SK-N-DZ (cell line): ENCODE data around the gene GUCA2B. TPM values are rescaled to one million over a fixed set of nuclear protein-coding genes. Genes with fewer than 3 reads are reported as not detected.

Experiments
- DNase-seq: peaks from one replicate; pipeline ENCODE4 v3.0.0-alpha.2; 2015; ENCODE audit warnings: low spot score
- polyA plus RNA-seq, 2 experiments: library from polyadenylated mRNA; depleted of rRNA; stranded (reverse); fragments of >200 nt; gene quantifications; 2 replicates each; pipeline ENCODE4 v1.2.3, GENCODE V29; 2014

GUCA2B gene
- polyA plus RNA-seq (2014; cell fraction: cytosol; rRNA removed), result not detected in 2 replicates
- polyA plus RNA-seq (2014; cell fraction: nucleus; rRNA removed), result not detected in 2 replicates

DNA sequence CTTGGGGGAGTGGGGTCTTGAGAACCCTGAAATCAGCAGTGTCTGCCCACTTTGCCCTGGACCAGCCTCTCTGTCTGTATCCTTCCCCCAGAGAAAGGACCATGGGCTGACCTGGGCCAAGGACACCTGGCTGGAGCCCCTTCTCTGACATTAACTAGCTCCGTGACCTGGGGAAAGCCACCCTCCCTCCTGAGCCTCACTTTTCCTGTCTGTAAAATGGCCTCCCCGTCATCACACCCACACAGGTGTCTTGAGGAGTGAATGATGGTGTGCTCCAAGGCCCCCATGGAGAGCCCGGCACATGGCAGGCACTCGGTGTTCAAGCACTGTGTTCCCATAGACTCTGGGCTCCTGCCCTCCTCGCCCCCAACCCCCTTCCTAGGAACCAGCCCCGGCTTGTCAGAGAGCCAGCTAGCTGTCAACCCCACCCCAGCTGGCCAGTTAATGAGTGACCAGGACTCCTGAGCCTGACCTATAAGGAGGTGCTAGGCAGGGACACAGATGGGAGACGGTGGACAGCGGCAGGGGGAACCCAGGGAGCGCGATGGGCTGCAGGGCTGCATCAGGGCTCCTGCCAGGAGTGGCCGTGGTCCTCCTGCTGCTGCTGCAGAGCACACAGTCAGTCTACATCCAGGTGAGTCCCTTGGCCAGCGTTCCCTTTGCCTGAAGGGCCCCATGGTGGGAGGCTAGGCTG, at the start of gene GUCA2B:
Gene GUCA2B (plus strand): TSS at position 504 of the 694 bp plus-strand sequence. CDS start 41 bp downstream, at position 545.
- DNase-seq, result no peak

DNA sequence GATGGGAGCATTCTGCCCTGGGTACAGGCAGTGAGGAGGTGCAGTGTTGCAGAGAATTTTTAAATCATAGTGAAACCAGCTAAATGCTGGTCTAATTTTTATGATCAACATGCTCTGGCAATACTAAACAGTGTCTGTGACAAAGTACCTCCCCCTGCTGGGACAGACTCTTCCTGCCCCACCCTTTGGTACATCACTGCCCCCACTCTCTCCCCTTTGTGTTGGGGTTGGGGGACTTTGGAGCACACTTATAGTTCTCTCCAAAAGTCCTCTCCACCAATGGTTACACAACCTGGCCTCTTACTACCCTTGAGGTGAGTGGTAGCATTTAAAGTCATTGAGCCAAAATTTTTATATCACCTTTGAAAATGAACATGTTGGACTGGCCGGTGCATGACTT, 48.2 kb upstream of the GUCA2B start:
- no peak for DNase-seq

DNA sequence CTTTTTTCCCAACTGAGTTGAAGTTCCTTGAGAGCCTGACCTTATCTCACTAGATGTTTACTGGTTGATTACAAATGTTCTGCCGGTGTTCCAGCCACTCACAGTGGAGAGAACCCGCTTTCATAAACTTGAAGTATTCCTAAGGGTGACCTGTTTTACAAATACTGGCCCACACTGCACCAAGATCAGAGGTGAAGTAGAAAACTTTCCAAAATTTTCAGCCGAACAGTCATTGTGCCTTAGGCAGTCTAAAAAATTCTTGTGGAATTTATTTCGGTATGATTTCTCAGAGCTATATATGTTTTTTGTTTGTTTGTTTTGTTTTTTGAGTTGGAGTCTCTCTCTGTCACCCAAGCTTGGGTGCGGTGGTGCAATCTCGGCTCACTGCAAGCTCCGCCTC, 44.9 kb upstream of the GUCA2B start:
- no peak for DNase-seq

DNA sequence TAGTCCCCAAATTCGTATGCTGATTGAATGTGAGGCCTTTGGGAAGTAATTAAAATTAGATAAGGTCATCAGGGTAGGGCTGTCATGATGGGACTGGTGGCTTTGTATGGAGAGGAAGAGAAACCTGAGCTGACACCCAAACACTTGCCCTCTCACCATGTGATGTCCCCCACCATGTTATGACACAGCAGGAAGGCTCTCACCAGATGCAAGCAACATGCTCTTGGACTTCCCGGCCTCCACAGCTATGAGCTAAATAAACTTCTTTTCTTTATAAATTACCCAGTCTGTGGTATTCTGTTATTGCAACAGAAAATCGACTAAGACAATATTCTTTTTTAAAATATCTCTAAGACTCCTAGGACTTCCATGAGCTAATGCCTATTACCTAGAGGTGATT, 43.6 kb upstream of the GUCA2B start:
- DNase-seq, result no peak

DNA sequence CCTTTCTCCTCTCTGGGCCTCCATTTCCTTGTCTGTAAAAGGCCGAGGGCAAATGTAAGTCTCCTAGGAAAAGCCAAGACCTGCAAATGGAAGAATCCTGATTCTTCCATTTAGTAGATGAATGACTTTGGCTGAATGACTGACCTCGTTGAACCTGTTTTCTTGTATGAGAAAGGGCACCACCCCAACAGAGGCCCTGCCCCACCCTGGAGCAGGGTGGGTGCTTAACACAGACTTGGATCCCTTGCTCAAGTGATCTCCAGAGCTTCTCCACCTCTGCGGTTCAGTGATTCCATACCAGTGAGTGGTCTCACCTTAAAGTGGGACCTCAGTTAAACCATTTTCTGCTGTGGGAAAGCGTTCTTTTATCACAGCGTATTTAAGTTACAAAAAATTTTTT, 39.0 kb upstream of the GUCA2B start:
- no peak for DNase-seq

DNA sequence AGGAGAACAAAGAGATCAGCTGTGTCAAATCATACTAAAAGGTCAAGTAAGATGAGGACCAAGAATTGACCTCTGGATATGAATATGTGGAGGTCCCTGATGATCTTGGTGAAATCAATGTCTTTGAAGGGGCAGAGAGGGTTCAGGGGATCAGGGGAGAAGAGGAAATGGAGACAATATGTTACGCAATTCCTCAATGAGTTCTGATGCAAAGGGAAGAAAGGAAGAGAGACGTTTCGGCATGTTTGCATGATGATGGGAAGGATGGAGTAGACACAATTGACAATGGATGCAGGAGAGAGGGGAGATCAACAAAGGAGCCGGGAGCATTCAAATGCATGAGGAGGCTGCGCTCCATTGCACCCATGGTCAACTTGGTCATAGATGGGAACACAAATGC, 36.0 kb upstream of the GUCA2B start:
- no peak for DNase-seq

DNA sequence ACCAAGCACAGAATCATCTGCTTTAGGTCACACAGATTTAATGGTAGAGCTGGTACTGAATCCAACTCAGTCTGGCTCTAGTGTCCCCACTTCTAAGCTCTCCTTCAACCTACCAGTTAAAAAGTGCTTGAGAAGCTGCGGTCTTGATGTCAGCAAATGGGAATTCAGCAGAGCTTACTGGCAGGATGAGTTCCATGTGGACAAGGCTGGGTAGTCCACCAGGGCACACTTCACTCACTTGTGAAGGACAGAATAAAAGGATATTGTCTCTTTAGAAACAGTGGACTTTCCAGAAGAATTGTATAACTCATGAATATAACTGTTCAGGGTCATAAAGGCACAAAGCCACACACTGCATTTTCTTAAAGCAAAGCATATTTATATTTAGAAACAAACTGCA, 35.1 kb upstream of the GUCA2B start:
- DNase-seq, result no peak

DNA sequence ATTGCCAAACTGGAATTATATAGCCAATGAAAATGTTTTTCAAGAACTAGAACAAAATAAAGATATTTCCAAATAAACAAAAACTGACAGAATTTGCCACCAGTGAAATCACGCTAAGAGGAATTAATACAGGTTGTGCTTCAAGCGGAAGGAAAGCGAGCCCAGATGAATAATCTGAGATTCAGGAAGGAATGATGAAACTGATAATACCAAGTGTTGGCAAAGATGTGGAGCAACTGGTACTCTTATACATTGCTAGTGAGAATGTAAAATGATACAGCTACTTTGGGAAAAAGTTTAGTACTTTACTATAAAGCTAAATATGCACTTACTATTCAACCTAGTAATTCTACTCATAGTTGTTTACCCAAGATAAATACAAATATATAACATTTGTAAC, 30.8 kb upstream of the GUCA2B start:
- no peak for DNase-seq

DNA sequence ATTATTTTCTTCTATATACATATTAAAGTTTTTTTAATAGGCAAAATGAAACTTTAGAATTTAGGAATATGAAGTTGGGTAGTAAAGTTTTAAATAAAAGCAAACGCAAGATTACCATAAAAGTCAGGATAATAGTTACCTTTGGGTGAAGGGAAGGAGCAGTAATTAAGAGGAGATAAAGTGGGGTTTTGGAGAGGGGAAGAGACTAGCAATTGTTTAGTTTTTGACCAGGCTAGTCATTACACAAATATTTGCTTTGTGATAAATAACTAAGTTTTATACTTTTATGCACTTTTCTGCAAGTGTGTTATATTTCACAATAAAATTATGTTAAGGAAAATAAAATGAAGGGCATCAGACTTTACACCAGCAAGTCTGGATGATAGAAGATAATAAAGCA, 27.7 kb upstream of the GUCA2B start:
- no peak for DNase-seq

DNA sequence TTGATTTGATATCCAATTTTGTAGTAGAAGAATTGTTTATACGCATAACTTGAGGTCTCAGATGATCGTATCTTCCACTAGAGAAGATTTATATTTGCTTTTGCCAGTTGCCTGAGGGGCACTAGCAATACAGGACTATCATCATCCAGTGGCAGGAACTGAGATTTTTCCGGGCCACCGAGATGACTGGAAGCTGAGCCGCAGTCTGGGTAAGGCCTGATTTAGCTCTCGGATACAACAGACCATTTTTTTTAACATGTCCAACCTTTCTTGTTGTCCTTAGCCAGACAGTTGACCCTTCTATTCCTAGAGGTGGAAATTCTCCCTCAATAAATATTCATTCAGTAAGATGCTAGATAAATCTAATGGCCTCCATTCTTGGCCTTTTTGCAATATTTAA, 25.4 kb upstream of the GUCA2B start:
- no peak for DNase-seq

DNA sequence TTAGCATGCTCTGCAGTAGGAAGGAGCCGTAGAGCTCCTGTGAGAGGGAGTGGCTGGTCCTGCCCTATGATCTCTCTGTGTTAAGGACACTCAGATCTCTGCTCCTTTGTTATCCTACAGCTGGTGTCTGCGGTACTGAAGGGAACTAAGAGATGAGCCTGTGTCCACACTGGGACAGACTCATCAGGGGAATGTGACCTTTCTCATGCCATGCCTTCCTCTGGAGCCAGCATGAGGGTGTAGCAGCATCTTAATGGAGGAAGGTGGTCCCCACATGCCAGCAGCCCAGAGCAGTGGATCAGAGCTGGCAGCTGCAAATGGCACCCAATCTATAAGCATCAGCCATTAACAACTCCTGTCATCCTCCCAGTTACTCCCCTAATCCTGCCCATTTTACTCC, 24.7 kb upstream of the GUCA2B start:
- DNase-seq, result no peak

DNA sequence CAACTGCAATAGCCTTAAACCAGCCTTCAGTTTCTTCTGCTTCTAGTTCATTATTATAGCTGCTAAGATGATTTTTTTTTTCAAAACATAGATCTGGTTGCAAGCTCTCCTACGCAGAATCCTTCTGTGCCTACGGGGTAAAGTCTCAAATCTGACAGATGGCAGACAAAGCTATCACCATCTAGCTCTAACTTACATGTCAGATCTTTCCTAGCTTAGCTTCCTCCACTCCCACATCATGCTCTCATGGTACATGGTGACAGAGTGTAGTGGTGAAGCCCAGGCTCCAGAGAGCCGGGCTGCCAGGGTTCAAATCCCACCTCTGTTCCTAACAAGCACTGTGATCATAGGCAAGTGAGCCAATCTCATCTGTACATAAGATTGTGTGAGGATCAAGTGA, 24.2 kb upstream of the GUCA2B start:
- no peak for DNase-seq

DNA sequence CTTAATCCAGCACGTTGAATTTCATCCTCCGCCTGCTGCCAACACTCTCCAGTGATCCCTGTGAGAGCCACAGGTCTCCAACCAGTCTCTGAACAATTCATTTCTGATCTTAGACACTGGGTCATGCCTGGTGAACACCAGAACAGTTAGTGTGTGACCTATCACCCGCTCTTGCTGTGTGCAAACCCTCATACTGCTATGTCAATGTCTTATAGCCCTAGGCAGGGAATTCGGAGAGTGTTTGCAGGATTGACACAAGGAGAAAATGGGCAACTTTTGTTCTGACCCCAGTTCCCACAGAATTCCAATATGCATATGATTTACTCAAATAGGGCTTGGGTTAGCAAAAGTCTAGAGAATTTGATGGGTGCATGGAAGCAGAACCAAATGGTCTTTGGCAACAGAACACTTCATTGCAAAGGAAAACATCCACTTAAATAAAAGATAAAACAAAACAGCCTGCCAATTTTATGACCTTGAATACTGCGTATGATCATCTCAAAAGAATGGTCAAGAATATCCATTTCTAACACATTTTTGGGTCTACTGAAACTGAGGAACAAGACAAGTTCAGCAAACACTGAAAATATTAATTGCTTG, 23.0 kb upstream of the GUCA2B start:
- DNase-seq, result no peak

DNA sequence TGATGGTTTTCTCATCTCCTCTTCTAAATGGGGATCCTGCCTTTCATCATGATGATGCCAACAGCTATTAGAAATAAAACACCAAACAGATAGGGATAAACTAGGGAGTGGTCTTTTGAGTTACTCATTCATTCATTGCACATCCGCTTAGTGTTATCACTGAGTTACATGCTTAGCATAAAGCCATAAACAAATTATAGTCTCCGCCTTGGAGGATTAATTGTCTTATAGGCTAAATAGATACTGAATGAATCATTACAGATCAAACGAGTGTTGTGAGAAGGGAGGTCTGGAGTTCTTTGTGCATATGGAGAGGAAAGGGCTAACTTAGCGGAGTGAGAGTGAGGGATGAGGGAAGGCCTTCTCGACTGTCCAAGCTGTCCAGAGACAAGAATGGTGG, 19.8 kb upstream of the GUCA2B start:
- no peak for DNase-seq

DNA sequence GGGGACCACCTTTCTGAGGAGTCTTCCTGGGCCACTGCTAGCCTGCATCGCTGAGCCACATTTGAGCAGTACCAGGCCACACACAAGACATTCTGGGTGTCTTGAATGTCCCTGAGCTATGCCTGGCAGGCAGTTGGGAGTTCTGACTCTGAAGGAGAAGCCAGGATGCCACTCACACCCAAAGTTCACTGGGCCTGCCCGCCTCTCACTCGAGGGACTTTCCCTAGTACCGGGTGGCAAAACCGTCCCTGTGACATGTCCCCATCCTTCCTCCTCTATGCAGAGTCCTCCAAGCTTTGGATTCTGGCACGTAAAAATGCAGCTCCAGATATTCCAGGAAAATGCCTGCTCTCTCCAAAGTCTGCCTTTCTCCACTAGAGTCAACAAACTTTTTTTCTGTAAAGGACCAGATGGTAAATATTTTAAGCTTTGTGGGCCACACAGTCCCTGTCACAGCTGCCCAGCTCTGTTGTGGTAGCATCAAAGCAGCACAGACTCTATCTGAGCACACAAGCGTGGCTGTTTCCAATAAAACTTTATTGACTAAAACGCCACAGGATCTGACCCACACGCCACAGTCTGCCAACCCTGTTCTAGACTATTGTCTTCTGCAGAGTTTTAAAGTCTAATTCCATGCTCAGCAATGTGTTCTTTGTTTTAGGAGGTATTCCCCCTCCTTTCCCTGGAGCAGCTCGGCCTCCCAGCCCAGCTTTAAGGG, 19.2 kb upstream of the GUCA2B start:
- no peak for DNase-seq

DNA sequence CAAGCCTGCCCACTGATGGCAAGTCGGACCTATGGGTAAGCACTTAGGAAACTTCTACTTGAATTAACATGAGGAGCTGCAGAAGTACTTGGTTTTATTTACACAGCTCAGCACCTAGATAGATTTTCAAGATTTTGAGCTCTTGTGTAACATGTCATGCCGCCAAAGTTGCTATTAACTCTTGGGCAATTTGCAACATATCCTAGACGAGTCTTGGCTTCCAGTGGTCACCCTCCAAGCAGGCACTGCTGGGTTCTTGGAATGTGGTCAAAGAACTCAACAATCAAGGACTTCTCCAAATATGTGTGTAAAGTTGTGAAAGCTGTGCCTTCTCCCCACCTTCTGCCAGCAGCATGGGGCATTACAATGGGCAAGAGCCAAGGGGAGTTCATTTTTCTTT, 17.8 kb upstream of the GUCA2B start:
- no peak for DNase-seq

DNA sequence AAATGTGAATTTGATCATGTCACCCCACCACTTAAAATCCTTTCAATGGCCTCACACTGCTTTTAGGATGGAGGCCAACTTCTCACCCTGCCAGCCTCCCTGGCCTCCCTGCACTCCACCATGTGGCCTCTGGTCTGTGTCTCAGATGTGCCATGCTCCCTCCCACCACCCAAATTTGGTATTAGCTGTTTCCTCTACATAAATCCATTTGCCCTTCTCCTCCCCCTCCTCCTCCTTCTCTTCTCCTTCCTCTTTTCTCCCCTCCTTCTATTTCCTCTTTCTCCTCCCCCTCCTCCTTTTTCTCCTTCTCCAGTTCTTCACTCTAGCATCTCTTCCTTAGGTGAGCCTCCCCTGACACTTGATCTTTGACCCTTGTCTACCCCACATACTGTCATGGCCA, 16.7 kb upstream of the GUCA2B start:
- DNase-seq, result no peak

DNA sequence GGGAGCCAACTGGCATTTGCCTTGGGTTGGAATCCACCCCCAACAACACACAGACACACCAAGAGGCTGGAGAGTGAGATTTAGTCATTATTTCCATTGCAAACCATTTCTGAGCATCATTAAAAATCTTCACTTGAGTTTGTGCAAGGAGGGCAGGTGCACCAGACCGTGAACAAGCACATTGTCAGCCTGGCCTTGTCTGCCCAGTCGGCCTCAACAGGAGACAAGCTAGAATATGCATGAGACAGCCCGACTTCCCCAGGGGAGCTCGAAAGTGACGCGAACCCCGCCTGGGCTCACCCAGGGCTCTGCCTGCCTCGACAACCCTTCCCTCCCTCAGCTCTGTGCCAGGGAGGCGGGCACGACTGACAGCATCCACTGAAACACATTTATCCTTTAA, 15.4 kb upstream of the GUCA2B start:
- no peak for DNase-seq

DNA sequence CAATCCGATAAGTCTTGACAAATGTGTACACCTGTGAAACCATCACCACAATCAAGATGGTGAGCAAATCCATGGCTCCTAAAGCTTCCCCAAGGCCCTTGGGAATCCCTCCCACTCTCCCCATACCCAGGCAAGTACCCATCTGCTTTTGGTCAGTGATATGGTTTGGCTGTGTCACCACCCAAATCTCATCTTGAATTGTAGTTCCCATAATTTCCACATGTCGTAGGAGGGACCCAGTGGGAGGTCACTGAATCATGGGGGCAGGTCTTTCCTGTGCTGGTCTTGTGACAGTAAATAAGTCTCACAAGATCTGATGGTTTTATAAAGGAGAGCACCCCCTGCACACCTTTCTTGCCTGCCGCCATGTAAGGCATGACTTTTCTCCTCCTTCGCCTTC, 14.6 kb upstream of the GUCA2B start:
- no peak for DNase-seq

DNA sequence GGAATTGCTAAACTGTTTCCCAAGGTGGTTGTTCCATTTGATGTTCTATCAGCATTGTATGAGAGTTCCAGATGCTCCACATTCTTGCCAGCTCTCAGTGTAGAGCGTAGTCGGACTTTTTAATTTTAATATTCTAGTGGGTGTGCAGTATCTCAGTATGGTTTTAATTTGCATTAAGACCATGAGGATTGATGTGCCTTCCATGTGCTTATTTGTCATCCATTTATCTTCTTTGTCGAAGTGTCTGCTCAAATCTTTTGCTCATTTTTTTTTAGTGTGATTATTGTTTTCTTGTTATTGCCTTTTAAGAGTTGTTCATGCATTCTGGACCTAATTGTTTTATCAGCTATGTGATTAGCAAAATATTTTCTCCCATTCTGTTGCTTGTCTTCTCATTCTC, 13.8 kb upstream of the GUCA2B start:
- no peak for DNase-seq

DNA sequence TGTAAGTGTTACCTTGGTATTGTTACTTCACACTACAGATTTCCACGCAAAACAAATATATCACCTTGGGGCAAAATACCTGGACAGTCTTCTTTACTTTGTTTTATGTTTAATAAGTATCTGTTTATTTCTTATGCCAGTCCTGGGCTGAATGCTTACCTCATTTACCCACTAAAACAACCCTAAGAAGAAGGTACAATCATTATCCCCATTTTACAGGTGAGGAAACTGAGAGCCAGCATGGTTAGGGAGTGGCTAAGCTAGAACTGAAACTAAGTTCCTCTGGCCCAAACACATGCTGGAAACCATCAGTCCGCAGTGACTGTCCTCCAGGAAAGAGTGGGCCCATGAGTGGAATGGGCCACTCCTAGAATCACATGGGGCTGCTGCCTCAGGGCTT, 13.0 kb upstream of the GUCA2B start:
- no peak for DNase-seq

DNA sequence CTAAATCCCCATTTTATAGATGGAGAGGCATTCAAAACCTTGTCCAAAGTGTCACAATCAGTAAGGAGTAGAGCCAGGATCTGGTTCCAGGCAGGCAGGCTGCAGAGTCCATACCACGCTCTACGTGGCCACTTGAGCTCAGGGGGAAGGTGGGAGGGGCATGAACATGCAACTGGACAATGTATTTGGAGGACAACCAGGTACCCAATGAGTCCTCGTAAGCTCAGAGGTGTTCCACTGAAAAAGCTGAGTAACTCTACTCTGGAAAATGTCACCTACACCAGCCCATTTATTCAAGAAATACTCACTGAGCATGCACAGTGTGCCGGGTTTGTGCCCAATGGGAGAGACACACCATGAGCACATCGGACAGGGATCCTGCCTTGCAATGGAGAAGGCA, 11.2 kb upstream of the GUCA2B start:
- DNase-seq, result no peak
